DND-41 (cell line): ENCODE results near the gene GRID2.

Experiments
- EZH2 ChIP-seq: IDR thresholded peaks from 3 replicates; pipeline ENCODE4 v1.6.1; 2012; ENCODE audit warnings: borderline replicate concordance, low read depth, mild to moderate bottlenecking, moderate library complexity, low read length, inconsistent platforms; ENCODE audit not compliant: severe bottlenecking
- TF ChIP-seq, protein P1 (sequence below): IDR thresholded peaks from 2 replicates; pipeline ENCODE4 v1.5.1; 2012; ENCODE audit warnings: borderline replicate concordance, low read length, moderate library complexity, mild to moderate bottlenecking; ENCODE audit not compliant: poor library complexity, severe bottlenecking; ENCODE audit errors: extremely low read depth

DNA sequence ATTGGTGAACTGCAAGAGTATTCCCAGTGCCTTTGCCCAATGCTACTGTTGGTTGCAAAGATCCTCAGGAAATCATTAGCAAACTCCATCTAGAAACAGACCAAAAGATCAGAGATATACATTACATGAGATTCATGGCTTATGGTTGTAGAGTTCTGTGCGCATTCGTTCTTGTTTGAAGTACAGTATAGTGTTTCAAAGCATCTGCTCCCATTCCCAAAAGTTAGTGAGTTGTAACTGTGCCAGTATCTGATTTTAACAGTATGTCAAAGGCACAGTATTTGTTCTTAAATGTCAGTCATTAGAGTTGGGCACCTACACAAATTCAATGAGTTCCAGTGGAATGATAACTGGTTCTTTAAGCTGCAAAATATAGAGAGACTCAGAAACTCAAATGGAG is 1210.1 kb downstream of the GRID2 start:
- TF ChIP-seq, protein P1, sequence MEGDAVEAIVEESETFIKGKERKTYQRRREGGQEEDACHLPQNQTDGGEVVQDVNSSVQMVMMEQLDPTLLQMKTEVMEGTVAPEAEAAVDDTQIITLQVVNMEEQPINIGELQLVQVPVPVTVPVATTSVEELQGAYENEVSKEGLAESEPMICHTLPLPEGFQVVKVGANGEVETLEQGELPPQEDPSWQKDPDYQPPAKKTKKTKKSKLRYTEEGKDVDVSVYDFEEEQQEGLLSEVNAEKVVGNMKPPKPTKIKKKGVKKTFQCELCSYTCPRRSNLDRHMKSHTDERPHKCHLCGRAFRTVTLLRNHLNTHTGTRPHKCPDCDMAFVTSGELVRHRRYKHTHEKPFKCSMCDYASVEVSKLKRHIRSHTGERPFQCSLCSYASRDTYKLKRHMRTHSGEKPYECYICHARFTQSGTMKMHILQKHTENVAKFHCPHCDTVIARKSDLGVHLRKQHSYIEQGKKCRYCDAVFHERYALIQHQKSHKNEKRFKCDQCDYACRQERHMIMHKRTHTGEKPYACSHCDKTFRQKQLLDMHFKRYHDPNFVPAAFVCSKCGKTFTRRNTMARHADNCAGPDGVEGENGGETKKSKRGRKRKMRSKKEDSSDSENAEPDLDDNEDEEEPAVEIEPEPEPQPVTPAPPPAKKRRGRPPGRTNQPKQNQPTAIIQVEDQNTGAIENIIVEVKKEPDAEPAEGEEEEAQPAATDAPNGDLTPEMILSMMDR: no peak
- no peak for TF ChIP-seq EZH2
